NCI-H146 (cell line): ENCODE data around the gene GNA12.
"Not testable (repeated sequence)": the region's sequence is repeated elsewhere in the genome, so short reads cannot be mapped to it uniquely, and the experiment has no call there.

ENCODE experiments used
- DNase-seq: peaks from one replicate; lab custom pipeline; 2025; lab: John Stamatoyannopoulos, UW

The GNA12 gene

GRCh38 chr7:2710901-2711551 is 133.1 kb downstream of the GNA12 start:
- DNase-seq: no peak

GRCh38 chr7:2710286-2710655 is 133.8 kb downstream of the GNA12 start:
- no peak for DNase-seq

GRCh38 chr7:2709553-2710285 is 134.4 kb downstream of the GNA12 start:
- DNase-seq: no peak

- no peak for DNase-seq
Observed at GRCh38 chr7:2708547-2709310, 135.4 kb downstream of the GNA12 start.

- no peak for DNase-seq
Observed at GRCh38 chr7:2708041-2708440, 136.1 kb downstream of the GNA12 start.

GRCh38 chr7:2707481-2707880 is 136.6 kb downstream of the GNA12 start:
- DNase-seq: peak; percentile 25

GRCh38 chr7:2706685-2707126 is 137.4 kb downstream of the GNA12 start:
- DNase-seq: no peak

- DNase-seq: no peak
Observed at GRCh38 chr7:2705371-2706096, 138.6 kb downstream of the GNA12 start.

GRCh38 chr7:2702594-2702957 is 141.5 kb downstream of the GNA12 start:
- no peak for DNase-seq

- DNase-seq: no peak
Observed at GRCh38 chr7:2701832-2702593, 142.1 kb downstream of the GNA12 start.

GRCh38 chr7:2701424-2701823 is 142.7 kb downstream of the GNA12 start:
- DNase-seq: no peak

- no peak for DNase-seq
Observed at GRCh38 chr7:2700141-2700850, 143.8 kb downstream of the GNA12 start.

- no peak for DNase-seq
Observed at GRCh38 chr7:2699289-2699620, 144.9 kb downstream of the GNA12 start.

GRCh38 chr7:2698581-2699288 is 145.4 kb downstream of the GNA12 start:
- no peak for DNase-seq

- DNase-seq: not testable (repeated sequence)
Observed at GRCh38 chr7:2694122-2694436, 150.0 kb downstream of the GNA12 start.

- DNase-seq: peak; percentile 18
Observed at GRCh38 chr7:2693420-2694121, 150.5 kb downstream of the GNA12 start.

GRCh38 chr7:2692543-2692942 is 151.6 kb downstream of the GNA12 start:
- DNase-seq: no peak

GRCh38 chr7:2691932-2692439 is 152.1 kb downstream of the GNA12 start:
- not testable (repeated sequence) for DNase-seq

GRCh38 chr7:2691011-2691707 is 152.9 kb downstream of the GNA12 start:
- DNase-seq: no peak
